Neural progenitor cell (in vitro differentiated cells): ENCODE results near the gene ITGAD. TPM values are rescaled to one million over a fixed set of nuclear protein-coding genes. Genes with fewer than 3 reads are reported as not detected.

Experiments
- DNase-seq: peaks from one replicate; pipeline ENCODE4 v3.0.0-alpha.2; 2016; ENCODE audit warnings: low spot score
- H2AFZ ChIP-seq: fragments of 200-600 bp; sonication (generic); replicated peaks from 2 replicates; pipeline ENCODE4 v1.6.1; 2016; ENCODE audit warnings: antibody characterized with exemption
- H3F3A ChIP-seq: fragments of 200-600 bp; sonication (generic); 2 replicates; pipeline ENCODE4 v1.6.1; 2016; ENCODE audit warnings: antibody characterized with exemption, low read depth
- H3K27ac ChIP-seq: fragments of 200-600 bp; sonication (generic); 2 replicates; pipeline ENCODE4 v1.5.1; 2016; ENCODE audit warnings: mild to moderate bottlenecking
- H3K27me3 ChIP-seq: fragments of 200-600 bp; sonication (generic); 2 replicates; pipeline ENCODE4 v1.6.1; 2016; ENCODE audit warnings: mild to moderate bottlenecking, moderate library complexity
- H3K36me3 ChIP-seq: fragments of 200-600 bp; sonication (generic); 2 replicates; pipeline ENCODE4 v1.5.1; 2016
- H3K4me1 ChIP-seq: fragments of 200-600 bp; sonication (generic); 2 replicates; pipeline ENCODE4 v1.6.1; 2016; ENCODE audit warnings: mixed run types
- H3K4me2 ChIP-seq: fragments of 200-600 bp; sonication (generic); 2 replicates; pipeline ENCODE4 v1.6.1; 2016
- H3K4me3 ChIP-seq: fragments of 200-600 bp; sonication (generic); 2 replicates; pipeline ENCODE4 v1.5.1; 2016
- H3K79me2 ChIP-seq: fragments of 200-600 bp; sonication (generic); 2 replicates; pipeline ENCODE4 v1.6.1; 2016; ENCODE audit warnings: low read depth
- H3K9ac ChIP-seq: fragments of 200-600 bp; sonication (generic); 2 replicates; pipeline ENCODE4 v1.6.1; 2016
- H3K9me3 ChIP-seq: fragments of 200-600 bp; sonication (generic); 2 replicates; pipeline ENCODE4 v1.5.1; 2016; ENCODE audit warnings: low read depth
- H4K20me1 ChIP-seq: fragments of 200-600 bp; sonication (generic); 2 replicates; pipeline ENCODE4 v1.6.1; 2016; ENCODE audit warnings: low read depth
- H3K27ac Mint-ChIP-seq: 3 replicates; pipeline ENCODE4 v1.8.0; 2021; ENCODE audit warnings: mixed read lengths
- H3K27me3 Mint-ChIP-seq: 2 replicates; pipeline ENCODE4 v1.8.0; 2022; ENCODE audit warnings: low read depth, mild to moderate bottlenecking, inconsistent platforms, moderate library complexity, mixed read lengths; ENCODE audit not compliant: insufficient read depth
- H3K36me3 Mint-ChIP-seq: 3 replicates; pipeline ENCODE4 v1.8.0; 2021; ENCODE audit warnings: mixed read lengths
- H3K4me1 Mint-ChIP-seq: 3 replicates; pipeline ENCODE4 v1.8.0; 2021; ENCODE audit warnings: mixed read lengths
- H3K4me3 Mint-ChIP-seq: 3 replicates; pipeline ENCODE4 v1.8.0; 2021; ENCODE audit warnings: mild to moderate bottlenecking, moderate library complexity, mixed read lengths
- H3K9me3 Mint-ChIP-seq: 3 replicates; pipeline ENCODE4 v1.8.0; 2020; ENCODE audit warnings: mixed read lengths
- EZH2 ChIP-seq: fragments of 200-600 bp; sonication (generic); IDR thresholded peaks from 2 replicates; pipeline ENCODE4 v1.6.1; 2017; ENCODE audit warnings: antibody characterized with exemption, mild to moderate bottlenecking, moderate library complexity
- EZH2phosphoT487 ChIP-seq: fragments of 200-600 bp; sonication (generic); IDR thresholded peaks from 2 replicates; pipeline ENCODE4 v1.6.1; 2017; ENCODE audit warnings: antibody characterized with exemption
- total RNA-seq: library from RNA; depleted of rRNA; stranded (reverse); fragments of >200 nt; gene quantifications from 2 replicates; pipeline ENCODE4 v1.2.3, GENCODE V29; 2015; ENCODE audit warnings: low replicate concordance
- TF ChIP-seq, protein P1 (sequence below): fragments of 200-600 bp; sonication (generic); IDR thresholded peaks from 2 replicates; pipeline ENCODE4 v1.5.1; 2017; ENCODE audit warnings: antibody characterized with exemption, mild to moderate bottlenecking

The ITGAD gene
- total RNA-seq, 1 donor from 2014 or later, result not detected

- Histone ChIP-seq H3K9ac (no peak overlapping the region), H3K4me3 (no peak overlapping the region), H3K27ac (no peak overlapping the region), H3K27me3 (peaks cover 7% of the 10 kb centered on the region), H2AFZ (no peak overlapping the region), H3K4me1 (no peaks in the 10 kb centered on the region), H3F3A (no peaks in the 10 kb centered on the region), H3K4me2 (no peak overlapping the region), H3K36me3 (no peaks in the 10 kb centered on the region), H3K9me3 (no peaks in the 10 kb centered on the region), H3K79me2 (no peaks in the 10 kb centered on the region), H4K20me1 (no peaks in the 10 kb centered on the region)
- Mint-ChIP-seq H3K9me3 (peaks cover 2% of the 10 kb centered on the region), H3K36me3 (no peaks in the 10 kb centered on the region), H3K4me1 (peaks cover 5% of the 10 kb centered on the region), H3K27me3 (peaks cover 7% of the 10 kb centered on the region), H3K4me3 (no peak overlapping the region), H3K27ac (no peak overlapping the region)
- TF ChIP-seq EZH2phosphoT487, result no peak
- DNase-seq, result no peak
Observed at GRCh38 chr16:31427441-31428278, 34.5 kb downstream of the ITGAD start.

DNA sequence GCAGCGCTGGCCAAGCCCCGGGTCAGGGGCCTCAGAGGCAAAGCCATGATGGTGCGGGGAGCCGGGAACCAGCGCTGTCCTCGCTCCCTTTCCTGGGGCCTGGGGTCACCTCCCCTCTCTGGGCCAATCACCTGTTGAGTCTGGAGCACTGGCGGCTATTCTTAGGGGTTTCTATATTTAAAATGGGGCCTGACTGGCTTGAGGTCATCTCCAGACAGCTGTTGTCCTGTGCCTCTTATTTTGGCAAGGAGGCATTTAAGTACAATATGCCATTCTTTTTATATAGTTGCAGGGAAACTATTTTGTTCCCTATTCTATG lies 35.1 kb downstream of the ITGAD start, which contains the start of gene COX6A2:
TSS of gene COX6A2 (minus strand) at position 82 of the 319 bp plus-strand sequence. CDS start at position 47, 35 bp downstream.
- Histone ChIP-seq H3K79me2 (no peaks in the 10 kb centered on the region), H4K20me1 (no peaks in the 10 kb centered on the region), H3K9ac (no peak within 1 kb of the TSS), H3K4me3 (no peak within 1 kb of the TSS), H3K9me3 (no peaks in the 10 kb centered on the region), H3K36me3 (no peaks in the 10 kb centered on the region), H3K4me2 (no peak within 1 kb of the TSS), H3F3A (no peaks in the 10 kb centered on the region), H3K27ac (no peak within 1 kb of the TSS), H2AFZ (no peak within 1 kb of the TSS), H3K4me1 (no peaks in the 10 kb centered on the region), H3K27me3 (peaks cover 7% of the 10 kb centered on the region)
- Mint-ChIP-seq H3K36me3 (no peaks in the 10 kb centered on the region), H3K27me3 (peaks cover 7% of the 10 kb centered on the region), H3K4me3 (no peak within 1 kb of the TSS), H3K27ac (no peak within 1 kb of the TSS), H3K4me1 (peaks cover 5% of the 10 kb centered on the region), H3K9me3 (peaks cover 2% of the 10 kb centered on the region)
- DNase-seq, result no peak
- TF ChIP-seq EZH2phosphoT487 (no peak), EZH2 (no peak)
- TF ChIP-seq, protein P1, sequence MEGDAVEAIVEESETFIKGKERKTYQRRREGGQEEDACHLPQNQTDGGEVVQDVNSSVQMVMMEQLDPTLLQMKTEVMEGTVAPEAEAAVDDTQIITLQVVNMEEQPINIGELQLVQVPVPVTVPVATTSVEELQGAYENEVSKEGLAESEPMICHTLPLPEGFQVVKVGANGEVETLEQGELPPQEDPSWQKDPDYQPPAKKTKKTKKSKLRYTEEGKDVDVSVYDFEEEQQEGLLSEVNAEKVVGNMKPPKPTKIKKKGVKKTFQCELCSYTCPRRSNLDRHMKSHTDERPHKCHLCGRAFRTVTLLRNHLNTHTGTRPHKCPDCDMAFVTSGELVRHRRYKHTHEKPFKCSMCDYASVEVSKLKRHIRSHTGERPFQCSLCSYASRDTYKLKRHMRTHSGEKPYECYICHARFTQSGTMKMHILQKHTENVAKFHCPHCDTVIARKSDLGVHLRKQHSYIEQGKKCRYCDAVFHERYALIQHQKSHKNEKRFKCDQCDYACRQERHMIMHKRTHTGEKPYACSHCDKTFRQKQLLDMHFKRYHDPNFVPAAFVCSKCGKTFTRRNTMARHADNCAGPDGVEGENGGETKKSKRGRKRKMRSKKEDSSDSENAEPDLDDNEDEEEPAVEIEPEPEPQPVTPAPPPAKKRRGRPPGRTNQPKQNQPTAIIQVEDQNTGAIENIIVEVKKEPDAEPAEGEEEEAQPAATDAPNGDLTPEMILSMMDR, result no peak

DNA sequence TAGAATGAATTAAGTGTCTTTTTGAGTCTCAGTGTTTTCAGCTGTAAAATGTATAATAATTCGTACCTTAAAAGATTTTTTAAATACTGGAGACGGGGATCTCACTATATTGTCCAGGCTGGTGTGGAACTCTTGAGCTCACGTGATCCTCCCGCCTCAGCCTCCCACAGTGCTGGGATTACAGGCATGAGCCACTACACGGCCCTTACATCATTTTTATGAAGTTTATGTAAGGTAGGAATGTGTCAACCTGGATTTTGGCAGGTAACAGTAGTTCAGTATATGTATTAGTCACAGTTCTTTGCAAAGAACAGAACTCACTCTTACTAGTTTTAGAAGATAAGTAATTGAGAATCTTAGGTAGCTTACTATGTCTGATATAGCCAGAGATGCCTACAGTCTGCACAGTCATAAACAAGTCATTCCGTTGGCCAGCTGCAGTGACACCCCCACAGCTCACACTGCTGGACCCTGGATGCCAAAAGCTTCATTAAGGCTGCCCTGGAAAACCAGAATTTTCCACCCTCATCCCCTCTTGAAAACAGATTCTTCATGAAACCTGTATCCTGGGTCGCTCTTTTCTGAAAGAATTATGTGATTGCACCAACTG lies 35.6 kb downstream of the ITGAD start:
- no peaks in the 10 kb centered on the region for H3K4me1 ChIP-seq
- no peak overlapping the region for H2AFZ ChIP-seq
- no peaks in the 10 kb centered on the region for H3K36me3 ChIP-seq
- Mint-ChIP-seq H3K27ac (no peak overlapping the region), H3K9me3 (peaks cover 2% of the 10 kb centered on the region), H3K36me3 (no peaks in the 10 kb centered on the region), H3K27me3 (peaks cover 7% of the 10 kb centered on the region), H3K4me1 (peaks cover 8% of the 10 kb centered on the region), H3K4me3 (no peak overlapping the region)
- TF ChIP-seq EZH2phosphoT487 (no peak), EZH2 (no peak)
- TF ChIP-seq, protein P1, result no peak
- H4K20me1 ChIP-seq, result no peaks in the 10 kb centered on the region
- H3K27me3 ChIP-seq, result peaks cover 7% of the 10 kb centered on the region
- H3K4me2 ChIP-seq, result no peak overlapping the region
- H3K4me3 ChIP-seq, result no peak overlapping the region
- H3K79me2 ChIP-seq, result no peaks in the 10 kb centered on the region
- no peak overlapping the region for H3K27ac ChIP-seq
- H3K9ac ChIP-seq, result no peak overlapping the region
- DNase-seq, result no peak
- H3F3A ChIP-seq, result no peaks in the 10 kb centered on the region
- no peaks in the 10 kb centered on the region for H3K9me3 ChIP-seq

DNA sequence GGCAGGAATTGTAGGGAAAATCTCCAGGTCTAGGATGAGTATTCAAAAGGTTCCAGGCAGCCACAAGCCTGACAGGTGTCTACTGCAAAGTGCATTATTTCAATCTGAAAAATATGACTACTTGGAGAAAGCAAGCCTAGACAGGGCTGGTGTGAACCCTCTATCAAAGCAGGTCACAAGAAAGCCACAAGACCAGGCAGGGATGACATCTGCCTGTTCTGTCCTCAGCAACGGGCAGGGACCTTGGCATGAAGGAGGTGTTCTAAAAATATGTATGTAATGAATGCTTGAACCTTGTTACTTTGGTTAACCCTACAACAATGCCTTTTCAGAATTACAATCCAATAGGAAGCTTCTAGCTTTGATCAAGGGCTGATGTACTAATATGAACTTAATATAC lies 36.2 kb downstream of the ITGAD start:
- H3K79me2 ChIP-seq, result no peaks in the 10 kb centered on the region
- H3K27ac ChIP-seq, result no peak overlapping the region
- H3K36me3 Mint-ChIP-seq, result no peaks in the 10 kb centered on the region
- H3K9ac ChIP-seq, result no peak overlapping the region
- H2AFZ ChIP-seq, result no peak overlapping the region
- H3K4me3 ChIP-seq, result no peak overlapping the region
- DNase-seq, result no peak
- no peaks in the 10 kb centered on the region for H4K20me1 ChIP-seq
- H3K9me3 Mint-ChIP-seq, result peaks cover 2% of the 10 kb centered on the region
- peaks cover 8% of the 10 kb centered on the region for H3K4me1 Mint-ChIP-seq
- no peak overlapping the region for H3K4me3 Mint-ChIP-seq
- H3K27ac Mint-ChIP-seq, result no peak overlapping the region
- H3K36me3 ChIP-seq, result no peaks in the 10 kb centered on the region
- H3K4me1 ChIP-seq, result no peaks in the 10 kb centered on the region
- H3K4me2 ChIP-seq, result no peak overlapping the region
- peaks cover 7% of the 10 kb centered on the region for H3K27me3 Mint-ChIP-seq
- H3K27me3 ChIP-seq, result peaks cover 7% of the 10 kb centered on the region
- H3K9me3 ChIP-seq, result no peaks in the 10 kb centered on the region
- no peaks in the 10 kb centered on the region for H3F3A ChIP-seq
- TF ChIP-seq EZH2phosphoT487, result no peak
- TF ChIP-seq, protein P1, result no peak
- no peak for TF ChIP-seq EZH2
